H1 (cell line): ENCODE results near the gene ZCCHC3. TPM values are rescaled to one million over a fixed set of nuclear protein-coding genes. Genes with fewer than 3 reads are reported as not detected.

ENCODE experiments used
- CTCF ChIA-PET: fragments of 300-600 bp; sonication (Branson Sonifier 250); formaldehyde crosslinking; loops from one replicate; lab custom pipeline; 2021; ENCODE audit not compliant: partially characterized antibody; lab: Charles Lee
- POLR2A ChIA-PET: fragments of 300-600 bp; sonication (Branson Sonifier 250); formaldehyde crosslinking; loops from one replicate; lab custom pipeline; 2021; ENCODE audit warnings: inconsistent platforms; ENCODE audit not compliant: partially characterized antibody; lab: Charles Lee
- DNase-seq, 2 experiments: peaks; one replicate each; pipeline versions ENCODE4 v3.0.0 to v3.0.0-alpha.2; 2010 to 2022; ENCODE audit warnings: low spot score in 2 of 2, low read depth in 1 of 2, mixed read lengths in 1 of 2
- FAIRE-seq: peaks from 2 replicates; lab custom pipeline; 2011; peaks lifted over from hg19 to GRCh38; lab: Jason Lieb, UNC
- H2AFZ ChIP-seq: 2 replicates; pipeline ENCODE4 v1.8.1; 2012; ENCODE audit warnings: low read length, inconsistent platforms
- H2AK5ac ChIP-seq: 2 replicates; pipeline ENCODE4 v1.6.1; 2013; ENCODE audit warnings: low read depth, low read length
- H2BK120ac ChIP-seq: replicated peaks from 2 replicates; pipeline ENCODE3; 2013; ENCODE audit warnings: low read depth, low read length, inconsistent platforms
- H2BK12ac ChIP-seq: 2 replicates; pipeline ENCODE4 v1.6.1; 2013; ENCODE audit warnings: low read depth, low read length
- H2BK15ac ChIP-seq: 2 replicates; pipeline ENCODE4 v1.6.1; 2013; ENCODE audit warnings: low read length
- H2BK20ac ChIP-seq: 2 replicates; pipeline ENCODE4 v1.6.1; 2013; ENCODE audit warnings: low read length
- H2BK5ac ChIP-seq: 2 replicates; pipeline ENCODE4 v1.6.1; 2013; ENCODE audit warnings: low read depth, low read length
- H3K14ac ChIP-seq: 2 replicates; pipeline ENCODE4 v1.6.1; 2013; ENCODE audit warnings: inconsistent platforms; ENCODE audit not compliant: insufficient read length
- H3K18ac ChIP-seq: 2 replicates; pipeline ENCODE4 v1.6.1; 2013; ENCODE audit warnings: low read length; ENCODE audit errors: extremely low read depth
- H3K23ac ChIP-seq: 2 replicates; pipeline ENCODE4 v1.6.1; 2013; ENCODE audit warnings: inconsistent platforms; ENCODE audit not compliant: insufficient read length
- H3K23me2 ChIP-seq: 2 replicates; pipeline ENCODE4 v1.6.1; 2013; ENCODE audit warnings: low read depth, low read length
- H3K27ac ChIP-seq: 2 replicates; pipeline ENCODE4 v1.6.1; 2011; ENCODE audit warnings: low read depth, low read length, inconsistent platforms
- H3K27me3 ChIP-seq, 4 experiments: replicated peaks in 1 of 4; 1 replicate in 1 of 4; 2 replicates in 3 of 4; pipeline versions ENCODE4 v1.6.1 to v1.8.1; 2011 to 2013; ENCODE audit warnings: low read length in 3 of 4, mild to moderate bottlenecking in 3 of 4, inconsistent platforms in 2 of 4, mixed read lengths in 2 of 4, moderate library complexity in 1 of 4; ENCODE audit not compliant: control insufficient read depth in 3 of 4, insufficient read depth in 3 of 4; ENCODE audit errors: extremely low read depth in 1 of 4
- H3K36me3 ChIP-seq, 4 experiments: 2 replicates each; pipeline versions ENCODE4 v1.6.1 to v1.8.1; 2011 to 2013; ENCODE audit warnings: mild to moderate bottlenecking in 4 of 4, low read length in 3 of 4, moderate library complexity in 2 of 4, control low read depth in 1 of 4, inconsistent platforms in 1 of 4; ENCODE audit not compliant: insufficient read depth in 4 of 4, control insufficient read depth in 2 of 4
- H3K4ac ChIP-seq: replicated peaks from 2 replicates; pipeline ENCODE3; 2013; ENCODE audit warnings: low read length, low read depth, mixed read lengths, inconsistent platforms; ENCODE audit not compliant: insufficient read length
- H3K4me1 ChIP-seq, 4 experiments: replicated peaks in 1 of 4; 1 replicate in 1 of 4; 2 replicates in 3 of 4; pipeline versions ENCODE4 v1.6.1 to v1.8.1; 2011 to 2013; ENCODE audit warnings: low read length in 3 of 4, inconsistent platforms in 2 of 4, mixed read lengths in 1 of 4; ENCODE audit not compliant: insufficient read depth in 4 of 4, control insufficient read depth in 3 of 4
- H3K4me2 ChIP-seq, 2 experiments: 2 replicates each; pipeline versions ENCODE4 v1.6.1 to v1.8.1; 2011 to 2013; ENCODE audit warnings: low read depth in 2 of 2, low read length in 2 of 2, control low read depth in 1 of 2, inconsistent platforms in 1 of 2, mild to moderate bottlenecking in 1 of 2; ENCODE audit not compliant: insufficient read depth in 1 of 2
- H3K4me3 ChIP-seq, 4 experiments: fragments of 200-600, 300-600 bp in 1 of 4; sonication (generic), shearing (Covaris generic), sonication (Bioruptor Twin) in 1 of 4; 2 replicates each; pipeline versions ENCODE4 v1.5.1 to v1.8.1; 2011 to 2016; ENCODE audit warnings: low read length in 4 of 4, low read depth in 3 of 4, control low read depth in 2 of 4, inconsistent platforms in 2 of 4, mild to moderate bottlenecking in 2 of 4, mixed read lengths in 1 of 4, moderate library complexity in 1 of 4; ENCODE audit not compliant: insufficient read depth in 2 of 4; ENCODE audit errors: extremely low read depth in 1 of 4
- H3K56ac ChIP-seq: replicated peaks from 2 replicates; pipeline ENCODE3; 2013; ENCODE audit warnings: low read depth, mild to moderate bottlenecking, mixed read lengths, low read length, inconsistent platforms; ENCODE audit not compliant: insufficient read length
- H3K79me1 ChIP-seq: 2 replicates; pipeline ENCODE4 v1.6.1; 2013; ENCODE audit warnings: low read depth, low read length, control low read depth
- H3K79me2 ChIP-seq, 2 experiments: 2 replicates each; pipeline versions ENCODE4 v1.6.1 to v1.8.1; 2012 to 2013; ENCODE audit warnings: low read length in 2 of 2, mild to moderate bottlenecking in 2 of 2, inconsistent platforms in 1 of 2; ENCODE audit not compliant: insufficient read depth in 2 of 2, control insufficient read depth in 1 of 2
- H3K9ac ChIP-seq, 4 experiments: replicated peaks in 1 of 4; 1 replicate in 1 of 4; 2 replicates in 3 of 4; pipeline versions ENCODE4 v1.6.1 to v1.8.1; 2011 to 2013; ENCODE audit warnings: low read depth in 3 of 4, low read length in 3 of 4, control low read depth in 2 of 4, mild to moderate bottlenecking in 2 of 4, moderate library complexity in 2 of 4, inconsistent platforms in 1 of 4; ENCODE audit errors: extremely low read depth in 1 of 4
- H3K9me3 ChIP-seq, 2 experiments: 2 replicates each; pipeline versions ENCODE4 v1.6.1 to v1.8.1; 2012 to 2013; ENCODE audit warnings: mild to moderate bottlenecking in 2 of 2, moderate library complexity in 2 of 2, control low read depth in 1 of 2, inconsistent platforms in 1 of 2, low read depth in 1 of 2, low read length in 1 of 2, mixed read lengths in 1 of 2; ENCODE audit not compliant: insufficient read depth in 2 of 2
- H4K20me1 ChIP-seq, 2 experiments: replicated peaks in 1 of 2; 2 replicates each; pipeline versions ENCODE3 to v1.8.1; 2011 to 2013; ENCODE audit warnings: inconsistent platforms in 2 of 2, low read length in 2 of 2, mild to moderate bottlenecking in 1 of 2; ENCODE audit not compliant: insufficient read depth in 2 of 2, control insufficient read depth in 1 of 2
- H4K5ac ChIP-seq: 2 replicates; pipeline ENCODE4 v1.6.1; 2013; ENCODE audit warnings: low read length, low read depth, mixed read lengths, inconsistent platforms; ENCODE audit not compliant: insufficient read length
- H4K8ac ChIP-seq: 2 replicates; pipeline ENCODE4 v1.8.0; 2013; ENCODE audit warnings: mild to moderate bottlenecking, moderate library complexity, low read length, inconsistent platforms; ENCODE audit not compliant: insufficient read depth; ENCODE audit errors: extremely low read depth
- H4K91ac ChIP-seq: replicated peaks from 2 replicates; pipeline ENCODE3; 2013; ENCODE audit warnings: low read length, mixed read lengths, inconsistent platforms; ENCODE audit not compliant: insufficient read length
- CHD1 ChIP-seq: IDR thresholded peaks from 2 replicates; pipeline ENCODE4 v1.6.1; 2012; ENCODE audit warnings: low read depth, low read length, improper control_type of control experiment
- EGR1 ChIP-seq: IDR thresholded peaks from 2 replicates; pipeline ENCODE4 v1.6.1; 2011; ENCODE audit warnings: low read depth, low read length, borderline replicate concordance
- HDAC6 ChIP-seq: IDR thresholded peaks from one replicate; pipeline ENCODE4 v1.7.1; 2012; ENCODE audit warnings: low read depth, mild to moderate bottlenecking, inconsistent platforms, low read length, moderate library complexity
- POLR2AphosphoS5 ChIP-seq: IDR thresholded peaks from 2 replicates; pipeline ENCODE4 v1.6.1; 2011; ENCODE audit warnings: low read depth, low read length
- TAF7 ChIP-seq: optimal IDR thresholded peaks from 2 replicates; pipeline ENCODE3; 2011; ENCODE audit warnings: low read depth, mild to moderate bottlenecking, inconsistent platforms, low read length, moderate library complexity, borderline replicate concordance
- YY1 ChIP-seq: IDR thresholded peaks from 2 replicates; pipeline ENCODE4 v1.6.1; 2011; ENCODE audit warnings: low read depth, mild to moderate bottlenecking, low read length
- WGBS, 2 experiments: shearing (Covaris generic) in 1 of 2; methylation state at CpG; one replicate each; pipeline versions ENCODE4 v1.1.6 to v1.1.7; 2013 to 2015; ENCODE audit warnings: low lambda C conversion rate in 2 of 2, mixed read lengths in 2 of 2, inconsistent platforms in 1 of 2, low coverage in 1 of 2, missing lambda C conversion rate in 1 of 2; ENCODE audit not compliant: insufficient replicate concordance in 2 of 2, insufficient coverage in 1 of 2, insufficient read length in 1 of 2; ENCODE audit errors: extremely low coverage in 1 of 2, missing lambda C conversion rate in 1 of 2; 5-methylcytosine and 5-hydroxymethylcytosine counted together
- polyA plus RNA-seq, 7 experiments: library from polyadenylated mRNA; depleted of rRNA in 3 of 7; stranded (reverse) in 5 of 7; unstranded in 2 of 7; fragments of >200 nt in 5 of 7; fragments of 200-250 nt in 2 of 7; gene quantifications; 1 replicate in 5 of 7; 2 replicates in 1 of 7; 4 replicates in 1 of 7; pipeline versions ENCODE4 v1.2.1 to v1.2.3, GENCODE V29; 2011 to 2013; ENCODE audit warnings: missing spikeins in 2 of 7, mixed read lengths in 2 of 7
- total RNA-seq: library from RNA; stranded (reverse); fragmentation: NEBNext Ultra II Directional; extraction: Animal tissue kit (Norgen Biotek cat#: 25700); gene quantifications from 2 replicates; pipeline ENCODE4 v1.2.1, GENCODE V29; 2021
- TF ChIP-seq, protein P1 (sequence below): IDR thresholded peaks from 2 replicates; pipeline ENCODE4 v1.6.1; 2011; ENCODE audit warnings: low read length, improper control_type of control experiment

The ZCCHC3 gene
- total and polyA plus RNA-seq, 2 of the 8 experiments (the other 6 are each of a cell fraction or from before 2014, with no cell fraction given): 33.7 to 52.4 TPM

DNA sequence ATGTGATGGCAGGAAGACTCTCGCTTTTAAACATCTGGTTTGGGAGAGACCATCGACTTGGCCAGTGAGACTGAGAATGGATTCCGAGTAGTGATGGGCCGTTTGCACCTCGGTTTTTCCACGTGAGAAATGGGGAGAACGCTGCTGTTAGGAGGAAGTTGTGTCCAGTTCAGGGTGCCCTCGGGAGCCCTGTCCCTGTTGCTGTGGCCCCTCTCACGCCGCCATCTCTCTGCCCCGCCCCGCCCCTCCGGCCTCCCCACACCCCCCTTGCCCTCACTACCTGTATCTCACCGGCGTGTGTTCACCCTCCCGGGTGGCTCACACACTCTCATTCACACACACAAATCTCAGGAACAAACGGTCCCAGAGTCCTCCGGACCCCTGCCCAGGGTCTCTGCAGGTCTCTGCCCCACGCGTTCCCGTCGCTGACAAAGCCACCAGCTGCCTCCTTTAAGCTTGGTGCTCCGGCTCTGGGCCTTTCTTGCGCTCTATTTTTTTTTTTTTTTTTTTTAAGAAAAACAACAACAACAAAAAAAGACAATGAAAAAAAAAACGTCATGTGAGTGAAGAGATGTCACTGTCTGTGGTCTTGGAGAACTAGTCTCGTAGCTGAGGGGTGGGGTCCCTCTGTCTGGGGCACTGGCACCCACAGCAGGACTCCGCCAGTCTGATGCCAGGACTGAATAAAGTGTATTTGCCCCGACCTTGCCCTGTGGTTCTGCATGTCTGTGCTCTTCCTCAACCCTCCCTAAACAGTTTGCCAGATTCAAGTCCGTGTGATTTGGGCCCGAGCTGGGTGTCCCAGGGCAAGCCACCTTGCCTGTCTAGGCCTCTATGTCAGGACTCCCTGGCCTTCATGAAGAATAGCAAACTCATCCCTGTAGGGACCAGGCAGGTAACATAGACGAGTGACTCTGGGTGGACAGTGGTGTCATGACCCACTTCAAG, 30.9 kb downstream of the ZCCHC3 start:
- TF ChIP-seq, protein P1, sequence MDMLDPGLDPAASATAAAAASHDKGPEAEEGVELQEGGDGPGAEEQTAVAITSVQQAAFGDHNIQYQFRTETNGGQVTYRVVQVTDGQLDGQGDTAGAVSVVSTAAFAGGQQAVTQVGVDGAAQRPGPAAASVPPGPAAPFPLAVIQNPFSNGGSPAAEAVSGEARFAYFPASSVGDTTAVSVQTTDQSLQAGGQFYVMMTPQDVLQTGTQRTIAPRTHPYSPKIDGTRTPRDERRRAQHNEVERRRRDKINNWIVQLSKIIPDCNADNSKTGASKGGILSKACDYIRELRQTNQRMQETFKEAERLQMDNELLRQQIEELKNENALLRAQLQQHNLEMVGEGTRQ: no peak
- TF ChIP-seq POLR2AphosphoS5: peak; percentile 21; the same call in 1 of the 2 replicates
- no peak for TF ChIP-seq HDAC6
- no peak for TF ChIP-seq YY1
- no peak for TF ChIP-seq TAF7
- no peak for TF ChIP-seq EGR1
- no peak for TF ChIP-seq CHD1
- Histone ChIP-seq H2BK12ac (no peak overlapping the region), H4K91ac (no peak overlapping the region), H4K20me1 (peaks cover 19 to 30% of the 10 kb centered on the region in 2 experiments), H3K4ac (no peak overlapping the region), H3K79me1 (peaks cover 12% of the 10 kb centered on the region), H2BK15ac (no peak overlapping the region), H3K23me2 (peaks cover 9% of the 10 kb centered on the region; the same call in 1 of the 2 replicates), H2AFZ (no peak overlapping the region), H3K9ac (peak overlapping the region; percentile 31 to 67 (median 45); a peak in 6 of 7 replicates), H3K23ac (no peak overlapping the region), H3K18ac (no peak overlapping the region), H3K4me1 (peaks cover 12 to 26% (median 18%) of the 10 kb centered on the region in 4 experiments), H2AK5ac (no peak overlapping the region), H3K56ac (no peak overlapping the region), H3K79me2 (peaks cover 7 to 31% of the 10 kb centered on the region in 2 experiments), H3K27me3 (no peaks in the 10 kb centered on the region), H2BK5ac (no peak overlapping the region), H3K36me3 (peaks cover 0 to 3% (median 0%) of the 10 kb centered on the region in 4 experiments; a peak in 1 of 8 replicates), H4K5ac (no peak overlapping the region), H3K14ac (no peak overlapping the region), H3K9me3 (no peaks in the 10 kb centered on the region), H3K4me3 (peak overlapping the region; percentile 68 to 92 (median 79)), H3K27ac (no peak overlapping the region), H3K4me2 (peak overlapping the region; percentile 94 to 98), H4K8ac (no peak overlapping the region), H2BK120ac (no peak overlapping the region), H2BK20ac (no peak overlapping the region)
- WGBS, 2 experiments: 68% methylated on average over 17 of the region's 31 CpGs; no CpG with 5 or more reads in 1 of the 2 experiments
- POLR2A ChIA-PET: interaction anchor here (0.6 to 5.0 kb wide), 8 partner anchors 11 to 100 kb away, joined by 3 to 85 read pairs (median 8); partner anchors contain the start of genes NRSN2 and ZCCHC3
- DNase-seq (no peak), FAIRE-seq (no peak)
- CTCF ChIA-PET: interaction anchor here (3.6 to 5.9 kb wide), 5 partner anchors 18 to 62 kb away, joined by 30 to 54 read pairs (median 34); partner anchors contain the start of gene NRSN2
